Measurements from ENCODE around the gene SCRN2.

Gene SCRN2

DNA sequence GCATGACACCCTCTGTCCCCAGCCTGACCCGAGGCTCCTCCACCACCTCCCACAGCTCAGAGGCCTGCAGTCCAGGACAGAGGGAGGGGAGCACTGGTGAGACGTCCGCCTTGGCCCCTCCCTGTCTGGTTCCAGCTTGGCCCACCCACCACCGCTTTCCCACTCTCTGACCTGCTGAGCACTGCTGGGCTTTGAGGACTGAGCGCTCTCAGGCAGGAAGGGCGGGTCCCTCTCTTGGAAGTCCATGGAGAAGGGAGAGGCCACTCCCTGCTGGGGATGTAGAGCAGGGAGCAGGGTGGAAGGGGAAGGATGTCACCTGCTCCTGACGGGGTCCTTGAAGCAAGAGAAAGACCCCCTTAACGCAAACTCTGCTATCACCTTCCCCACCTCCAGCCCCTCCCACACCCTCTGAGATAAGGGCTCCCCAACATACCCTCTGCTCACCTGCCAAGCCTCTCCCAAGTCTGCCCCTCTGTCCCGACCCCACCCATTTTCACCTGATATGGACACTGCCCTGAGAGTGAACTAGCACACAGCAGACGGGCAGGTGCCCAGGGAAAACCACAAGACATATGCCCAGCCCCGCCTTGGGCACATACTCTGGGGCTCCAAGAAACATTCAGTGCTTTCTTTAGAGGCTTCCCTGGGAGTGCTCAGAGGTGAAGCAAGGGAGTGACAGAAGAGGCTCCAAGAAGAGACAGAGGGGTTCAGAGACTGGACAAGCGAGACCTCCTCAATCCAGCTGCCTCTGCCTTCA is 20.9 kb downstream of the SCRN2 start:
- TF ChIP-seq CTCF (IDR thresholded peaks at IDR 0.05): no peak

- TF ChIP-seq CTCF (IDR thresholded peaks at IDR 0.05): no peak
These were observed 21.6 kb downstream of the SCRN2 start for GRCh38 chr17:47819475-47819874.

- TF ChIP-seq CTCF (IDR thresholded peaks at IDR 0.05): no peak
These were observed 22.9 kb downstream of the SCRN2 start for GRCh38 chr17:47818002-47818695.

- TF ChIP-seq CTCF (IDR thresholded peaks at IDR 0.05): no peak
These were observed 24.1 kb downstream of the SCRN2 start for GRCh38 chr17:47816947-47817346.

DNA sequence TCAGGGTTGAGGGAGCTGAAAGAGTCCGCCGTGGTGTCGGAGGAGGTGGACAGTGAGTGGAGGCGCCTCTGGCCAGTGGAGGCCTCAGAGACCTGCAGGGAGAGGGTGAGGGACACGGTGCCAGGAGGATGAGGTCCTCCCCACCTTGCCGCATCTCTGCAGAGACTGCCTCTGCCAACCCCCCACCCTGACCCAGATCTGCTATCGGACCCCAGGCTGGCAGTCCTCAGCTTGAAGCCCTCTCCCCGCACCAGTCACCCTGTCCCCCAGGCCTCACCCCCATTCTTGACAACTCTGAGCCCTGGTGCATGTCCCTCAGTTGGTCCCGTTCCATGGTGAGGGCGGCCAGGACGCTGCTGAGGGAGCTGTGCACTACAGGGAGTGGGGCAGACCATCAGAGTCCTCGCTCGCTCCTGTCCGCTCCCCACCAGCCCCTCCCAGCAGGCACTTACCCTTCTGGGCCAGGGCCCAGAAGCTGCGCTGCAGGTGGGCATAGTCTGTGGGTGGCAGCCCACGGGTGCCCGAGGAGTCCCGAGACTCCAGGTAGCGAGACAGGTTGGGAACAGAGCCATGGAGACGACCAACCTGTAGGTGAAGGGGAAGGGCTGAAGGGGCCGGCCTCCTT is 24.9 kb downstream of the SCRN2 start:
- TF ChIP-seq CTCF (IDR thresholded peaks at IDR 0.05): no peak

GRCh38 chr17:47815106-47815918 is 25.8 kb downstream of the SCRN2 start:
- no peak for TF ChIP-seq CTCF (IDR thresholded peaks at IDR 0.05)

- TF ChIP-seq CTCF (IDR thresholded peaks at IDR 0.05): no peak
These were observed 27.5 kb downstream of the SCRN2 start for GRCh38 chr17:47813512-47814031.
